ENCODE measurements around the gene ISLR. TPM values are rescaled to one million over a fixed set of nuclear protein-coding genes. Genes with fewer than 3 reads are reported as not detected.

ISLR gene
- total and polyA plus RNA-seq, 2 of the 8 experiments (the other 6 are each of a cell fraction or from before 2014, with no cell fraction given), result 0.29 to 0.35 TPM

DNA sequence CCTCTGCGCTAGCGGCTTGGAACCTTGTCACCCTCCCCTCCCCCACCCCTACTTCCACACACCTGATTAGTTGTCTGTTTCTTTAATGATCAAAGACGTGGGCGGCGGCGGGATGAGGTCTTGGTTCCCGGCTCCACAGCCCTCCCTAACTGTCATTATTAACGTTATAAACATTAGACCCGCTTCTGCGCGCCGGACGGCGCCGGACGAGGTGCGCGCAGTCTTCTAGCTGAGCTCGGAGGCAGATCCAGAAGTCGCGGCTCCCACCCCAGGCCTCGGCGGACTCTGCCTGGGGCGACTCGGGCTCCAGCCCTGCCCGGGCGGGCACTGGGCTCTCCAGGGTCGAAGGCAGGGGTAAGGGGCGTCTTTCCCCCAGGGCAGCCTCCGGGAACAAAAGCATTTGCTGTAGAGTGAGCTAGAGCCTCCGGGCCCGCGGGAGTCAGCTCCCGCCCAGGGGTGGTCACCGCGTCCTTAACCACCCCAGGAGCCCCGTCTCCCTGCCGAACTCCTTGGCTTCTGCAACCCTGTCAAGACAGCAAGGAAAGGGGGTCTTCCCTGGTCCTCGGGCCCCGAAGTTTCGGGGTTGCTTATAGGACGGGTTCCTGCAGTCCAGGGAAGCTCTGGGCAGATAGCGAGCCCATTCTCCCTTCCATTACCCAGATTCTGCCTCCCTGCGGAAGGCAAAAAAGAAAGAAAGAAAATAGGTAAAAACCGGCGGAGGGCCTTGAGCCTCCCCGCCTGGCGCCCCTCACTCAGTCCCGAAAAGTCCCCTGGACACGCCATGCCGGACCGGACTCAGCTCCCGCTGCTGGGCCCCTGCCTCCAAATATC, 45.3 kb upstream of the ISLR start (continued):
- peak; percentile 56 for TF ChIP-seq SUZ12 (IDR thresholded peaks at IDR 0.05; ENCODE audit: low read length)
- TF ChIP-seq BACH1 (IDR thresholded peaks at IDR 0.05; ENCODE audit: low read length), result no peak
- peak; percentile 35 for TF ChIP-seq EZH2 (IDR thresholded peaks at IDR 0.05; ENCODE audit: low read depth, low read length, severe bottlenecking)

Data from H1 (cell line).